ENCODE results near the gene ROR1.
"Not testable (repeated sequence)": the region's sequence is repeated elsewhere in the genome, so short reads cannot be mapped to it uniquely, and the experiment has no call there.

Gene ROR1

DNA sequence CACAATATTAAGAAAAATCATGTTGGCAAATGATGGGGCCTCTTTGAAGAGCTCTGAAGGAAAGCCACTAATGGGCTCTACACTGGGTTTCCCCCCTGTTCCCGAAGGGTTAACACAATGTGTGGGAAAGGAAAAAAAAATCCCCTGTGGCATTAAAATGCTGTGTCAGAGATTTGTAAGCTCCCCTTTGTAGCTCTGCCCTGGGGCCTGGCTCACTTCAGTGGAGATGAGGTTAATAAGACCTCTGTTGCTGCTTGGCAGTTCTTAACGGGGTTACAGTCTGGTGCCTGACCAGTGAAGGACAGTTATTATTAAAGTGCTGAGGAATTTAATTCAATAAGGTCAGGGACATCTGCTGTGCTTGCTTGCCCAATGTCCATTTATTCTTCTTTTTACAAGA is 299.9 kb downstream of the ROR1 start:
- DNase-seq, result no peak

DNA sequence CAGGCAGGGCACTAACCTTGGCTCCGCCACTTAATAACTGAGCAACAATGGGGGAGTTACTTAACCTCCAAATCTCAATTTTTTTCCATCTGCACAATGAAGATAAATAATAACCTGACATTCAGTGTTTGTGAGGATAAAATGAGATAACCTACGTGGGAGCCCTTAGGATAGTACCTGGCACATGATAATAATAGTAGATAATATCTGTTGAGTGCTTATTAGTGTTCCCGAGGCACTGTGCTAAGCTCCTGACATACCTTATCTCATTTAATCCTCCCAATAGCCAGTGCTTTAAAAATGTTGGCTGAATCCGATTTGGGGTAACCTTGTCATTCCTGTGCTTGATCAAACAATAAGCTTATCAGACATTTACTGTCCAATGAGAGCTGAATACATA is 300.9 kb downstream of the ROR1 start:
- DNase-seq, result no peak

DNA sequence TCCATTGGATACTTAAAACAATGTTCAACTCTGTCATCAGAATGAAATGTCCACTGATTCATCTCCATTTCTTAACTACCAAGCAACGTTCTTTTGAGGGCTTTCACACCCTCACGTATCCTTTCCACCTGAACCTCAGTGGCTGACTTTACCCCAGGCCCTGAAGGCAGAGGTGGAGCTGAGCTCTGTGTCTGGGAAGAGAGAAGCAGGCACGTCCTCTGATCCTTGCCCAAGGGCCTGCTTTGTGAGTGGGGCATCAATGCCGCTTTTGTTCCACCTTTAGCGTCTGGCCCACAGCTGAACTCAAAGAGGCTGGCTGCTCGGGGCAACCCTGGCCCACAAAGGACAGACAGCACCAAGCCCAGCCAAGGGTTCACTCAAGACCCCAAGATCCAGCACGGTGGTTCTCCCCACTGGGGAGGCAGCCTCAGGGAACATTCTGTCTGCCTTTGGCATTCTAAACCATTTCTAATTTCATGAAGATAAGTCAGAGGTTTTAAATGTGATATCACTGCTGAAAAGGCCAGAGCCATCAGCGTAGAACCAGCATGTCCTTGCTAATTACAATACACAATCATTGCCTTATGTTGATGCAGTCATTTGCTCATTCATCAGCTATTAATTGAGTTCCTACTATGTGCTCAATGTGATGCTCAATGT is 303.6 kb downstream of the ROR1 start:
- DNase-seq, result no peak

DNA sequence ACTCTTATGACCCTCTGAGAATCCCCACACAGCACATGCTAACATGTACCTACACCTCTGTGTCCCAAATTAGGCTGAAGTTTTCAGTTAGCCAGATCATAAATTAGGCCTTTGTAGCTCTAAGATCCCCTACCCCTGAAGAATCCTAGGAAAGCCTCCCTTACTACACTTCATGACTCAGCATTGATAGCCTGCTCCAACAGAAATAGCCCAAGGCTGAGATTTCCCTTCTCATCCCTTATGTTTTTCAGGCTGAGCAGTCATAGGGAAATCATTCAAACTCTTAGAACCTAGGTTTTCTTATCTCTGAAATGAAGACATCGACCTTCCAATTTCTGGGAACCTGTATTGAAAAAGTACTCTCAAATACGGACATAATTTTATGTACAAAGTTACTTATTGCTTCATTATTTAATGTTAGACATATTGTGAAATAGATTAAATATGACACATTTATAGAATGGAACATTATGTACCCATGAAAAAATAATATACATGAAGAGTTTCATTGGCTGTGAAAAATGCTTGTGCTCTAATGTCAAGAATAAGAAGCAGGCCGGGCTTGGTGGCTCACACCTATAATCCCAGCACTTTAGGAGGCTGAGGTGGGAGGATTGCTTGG is 307.2 kb downstream of the ROR1 start:
- DNase-seq, result no peak

DNA sequence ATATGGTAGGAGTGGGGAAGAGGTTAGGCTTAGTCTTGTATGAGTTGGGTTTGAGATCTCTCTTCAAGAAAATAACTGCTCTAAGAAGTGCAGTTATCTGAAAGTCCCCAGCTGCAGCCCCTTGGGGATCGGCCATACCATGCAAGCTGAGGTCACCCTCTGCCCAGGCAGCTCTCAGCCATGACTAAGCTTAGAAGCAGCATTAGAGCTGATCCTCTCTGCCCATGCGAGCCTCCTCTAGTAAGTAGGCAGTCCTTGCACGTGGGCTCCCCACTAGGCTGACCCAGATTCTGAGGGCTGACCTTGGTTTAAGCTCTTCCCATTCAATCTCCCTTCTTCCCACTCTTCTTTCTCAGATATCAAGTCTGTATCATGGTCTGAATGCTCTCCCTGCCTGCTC is 308.6 kb downstream of the ROR1 start:
- DNase-seq, result no peak

DNA sequence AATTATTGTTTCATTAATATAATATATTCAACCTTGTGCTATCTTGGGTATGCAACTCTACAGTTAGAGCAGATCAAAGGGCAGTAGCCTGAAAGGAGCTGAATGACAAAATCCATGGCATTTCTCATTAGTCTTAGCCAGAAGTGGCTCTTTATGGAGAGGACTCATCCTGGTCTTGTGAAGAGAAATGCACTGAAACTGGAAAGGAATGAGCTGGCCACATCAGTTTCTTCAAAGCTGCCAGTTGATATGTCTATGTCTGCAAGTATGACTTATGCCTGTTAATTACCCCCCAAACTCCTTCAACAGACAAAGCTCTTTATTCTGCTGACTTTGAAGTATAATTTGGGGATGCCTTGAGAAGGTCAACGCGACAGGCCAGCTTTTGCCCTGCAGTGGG is 310.6 kb downstream of the ROR1 start:
- no peak for DNase-seq

DNA sequence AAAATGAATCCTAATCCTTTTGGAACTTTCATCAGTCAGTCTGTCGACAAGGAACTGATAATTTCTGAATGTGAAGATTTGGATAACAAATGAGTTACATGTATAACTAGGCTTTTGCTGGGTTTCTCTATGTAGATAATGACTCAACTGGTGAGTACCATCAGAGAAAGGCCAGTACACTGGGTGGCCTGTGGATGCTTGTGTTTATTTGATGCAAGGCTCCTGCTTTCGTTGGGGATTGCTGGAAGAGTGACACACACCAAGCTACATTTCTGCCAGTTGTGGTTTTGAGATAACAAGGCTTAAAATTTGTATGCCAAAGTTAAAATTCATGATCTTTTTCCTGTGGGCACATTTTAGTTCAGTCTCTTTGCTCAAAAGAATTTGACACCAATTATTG is 314.0 kb downstream of the ROR1 start:
- DNase-seq, result no peak

DNA sequence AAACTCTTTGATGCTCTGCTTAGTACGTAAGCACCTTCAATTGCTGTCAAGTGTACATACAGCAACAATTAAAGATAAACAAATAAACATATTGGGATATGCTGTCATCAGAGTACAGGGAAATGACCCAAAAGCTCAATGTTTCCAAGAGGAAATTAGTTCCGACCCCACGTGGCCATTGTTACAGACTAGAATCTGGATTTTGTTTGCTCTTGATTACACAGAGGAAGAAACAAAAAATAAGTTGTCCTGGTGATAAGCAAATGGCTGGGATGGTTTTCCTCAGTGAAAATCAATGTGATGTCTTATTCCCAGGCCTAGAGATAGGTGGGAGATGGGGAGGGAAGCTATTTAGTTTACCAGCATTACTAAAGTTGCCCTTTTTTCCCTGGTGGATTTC is 316.6 kb downstream of the ROR1 start:
- no peak for DNase-seq

DNA sequence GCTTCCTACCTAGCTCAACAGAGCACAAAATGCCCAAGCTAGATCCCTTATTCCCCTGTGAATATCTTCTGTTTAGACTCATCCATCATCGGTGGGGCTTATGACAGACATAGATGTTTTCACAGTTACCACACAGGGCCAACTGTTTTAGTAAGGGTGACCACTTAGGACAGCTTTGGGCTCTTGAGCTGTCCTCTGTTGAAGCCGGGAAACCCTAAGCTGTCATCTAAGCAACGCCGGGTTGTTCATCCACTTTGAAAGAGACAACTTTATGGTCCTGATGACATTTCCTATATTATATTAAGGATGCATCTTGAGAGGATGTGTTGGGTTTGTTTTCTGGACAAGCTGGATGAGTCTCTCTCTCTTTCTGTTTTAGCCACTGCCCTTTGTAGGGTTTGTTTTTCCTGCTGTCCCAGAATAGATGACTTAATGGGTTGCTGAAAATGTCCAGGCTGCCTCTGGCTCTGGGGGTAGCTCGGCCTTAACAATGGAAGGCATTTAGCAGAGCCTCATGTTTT is 319.1 kb downstream of the ROR1 start:
- DNase-seq, result no peak

DNA sequence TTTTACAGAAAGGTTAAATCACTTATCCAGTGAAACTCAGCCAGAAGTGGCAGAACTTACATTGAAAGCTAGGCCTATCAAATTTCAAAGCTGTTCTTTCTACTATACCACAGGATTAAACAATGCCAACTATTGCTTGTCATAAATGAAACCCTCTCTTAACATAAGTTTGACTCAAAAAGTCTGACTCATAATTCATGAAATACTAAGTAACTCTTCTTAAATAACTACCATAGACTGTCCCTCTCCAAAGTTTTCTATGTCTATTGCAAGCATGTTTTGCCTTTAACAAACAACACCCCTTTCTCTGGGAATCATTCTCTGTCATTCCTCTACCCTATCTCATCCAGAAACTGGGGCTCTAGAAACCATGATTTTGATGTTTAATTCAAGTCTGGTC is 320.1 kb downstream of the ROR1 start:
- no peak for DNase-seq

DNA sequence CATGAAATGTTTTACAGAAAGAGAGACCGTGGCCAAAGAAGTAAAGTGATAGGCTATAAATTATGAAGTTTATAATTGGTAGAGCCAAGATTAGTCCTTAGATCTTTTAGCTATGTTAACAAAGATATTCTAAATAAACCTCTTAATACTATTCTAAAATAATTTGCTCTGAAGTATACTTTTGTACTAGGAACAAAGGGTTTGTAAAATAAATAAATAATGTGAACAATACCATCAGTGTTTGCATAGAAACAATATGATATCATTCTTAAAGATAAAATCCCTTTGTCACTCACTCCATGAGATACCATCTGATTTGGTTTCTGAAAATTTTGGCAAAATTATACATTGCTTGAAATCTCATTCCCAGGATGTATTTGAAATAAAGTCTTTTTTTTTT is 322.0 kb downstream of the ROR1 start:
- no peak for DNase-seq

DNA sequence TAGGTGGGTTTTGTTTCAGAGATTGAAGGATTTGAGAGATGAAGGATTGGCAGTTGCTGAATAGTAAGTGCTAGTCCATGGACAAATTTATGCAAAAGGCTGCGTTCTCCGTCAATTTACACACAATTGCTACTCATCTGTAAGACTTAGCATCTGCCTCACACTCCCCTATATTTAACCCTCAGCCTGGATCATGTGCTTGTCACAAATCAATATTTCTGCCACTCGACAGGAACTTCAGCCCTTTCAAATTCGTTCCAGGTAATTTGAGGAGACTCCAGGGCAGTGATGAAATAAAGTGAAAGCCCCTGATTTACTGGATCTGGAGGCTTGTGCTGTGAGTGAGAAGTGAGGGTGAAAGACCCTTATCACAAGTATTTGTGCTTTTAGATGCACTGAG is 324.0 kb downstream of the ROR1 start:
- no peak for DNase-seq

DNA sequence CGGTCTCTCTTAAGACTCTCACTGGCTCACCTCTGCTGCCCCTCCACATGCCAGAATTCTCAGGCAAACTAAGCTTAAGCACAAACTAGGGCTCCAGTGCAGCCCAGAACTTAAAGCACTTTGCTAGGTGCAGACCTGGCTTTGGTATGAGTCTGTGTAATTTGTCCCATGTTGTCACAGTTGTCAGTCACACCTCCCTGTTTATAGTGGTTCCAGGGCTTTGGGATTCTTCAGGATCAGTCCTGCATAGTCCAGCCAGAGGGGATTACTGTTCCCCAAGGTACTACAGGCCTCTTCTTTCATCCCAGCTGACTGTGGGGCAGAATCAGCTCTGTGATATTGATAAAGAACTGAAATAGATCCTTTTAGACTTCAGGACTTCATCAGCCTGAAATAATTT is 324.6 kb downstream of the ROR1 start:
- DNase-seq, result no peak

DNA sequence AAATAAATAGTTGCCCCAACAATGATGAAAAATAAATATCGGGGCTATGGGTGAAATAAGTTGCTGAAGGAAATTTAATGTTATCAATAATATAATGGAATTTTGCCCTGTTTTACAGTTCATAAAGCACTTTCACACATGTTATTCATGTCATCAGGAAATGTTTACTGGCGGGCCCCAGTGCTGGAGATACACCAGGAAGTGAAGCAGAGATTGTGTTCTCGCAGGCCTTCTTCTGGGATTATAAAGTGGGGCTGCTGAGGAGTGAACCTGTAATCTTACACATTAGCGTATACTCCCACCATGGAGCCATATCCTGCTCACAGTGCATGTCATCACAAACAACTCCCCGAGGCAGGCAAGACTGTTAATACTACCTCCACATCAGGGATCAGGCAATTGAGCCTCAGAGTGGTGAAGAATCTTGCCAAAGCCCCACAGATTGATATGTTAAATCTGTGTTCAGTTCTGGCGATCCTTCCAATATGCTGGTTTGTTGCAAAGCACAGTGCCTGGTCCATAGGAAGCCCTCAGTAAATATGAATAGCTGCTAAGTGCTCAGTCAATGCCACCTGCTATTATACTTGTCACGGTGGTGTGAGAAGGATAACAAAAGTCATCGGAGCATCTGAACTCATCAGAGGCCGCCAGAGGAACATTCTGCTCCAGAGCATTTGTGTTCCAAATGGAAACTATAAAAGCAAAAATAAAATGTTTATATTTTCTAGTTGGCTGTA is 325.2 kb downstream of the ROR1 start:
- no peak for DNase-seq

DNA sequence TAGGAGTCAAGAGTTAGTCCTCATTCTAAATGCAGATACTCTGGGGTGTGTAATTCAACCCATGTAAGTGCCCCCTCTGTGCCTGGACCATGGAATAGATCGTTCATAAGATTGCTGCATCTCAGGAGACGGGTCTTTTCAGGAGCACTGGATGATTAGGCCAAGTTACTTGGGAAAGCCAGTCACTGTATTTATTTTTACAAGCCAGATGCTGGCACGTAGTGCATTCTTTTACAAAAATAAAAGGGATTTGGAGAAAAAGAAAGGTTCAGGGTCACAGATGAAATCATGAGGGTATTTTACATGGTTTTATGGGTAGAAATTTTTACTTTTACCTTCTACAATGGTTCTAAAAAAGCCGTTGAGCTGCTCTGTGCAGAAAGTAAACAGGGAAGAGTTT is 327.0 kb downstream of the ROR1 start:
- no peak for DNase-seq

DNA sequence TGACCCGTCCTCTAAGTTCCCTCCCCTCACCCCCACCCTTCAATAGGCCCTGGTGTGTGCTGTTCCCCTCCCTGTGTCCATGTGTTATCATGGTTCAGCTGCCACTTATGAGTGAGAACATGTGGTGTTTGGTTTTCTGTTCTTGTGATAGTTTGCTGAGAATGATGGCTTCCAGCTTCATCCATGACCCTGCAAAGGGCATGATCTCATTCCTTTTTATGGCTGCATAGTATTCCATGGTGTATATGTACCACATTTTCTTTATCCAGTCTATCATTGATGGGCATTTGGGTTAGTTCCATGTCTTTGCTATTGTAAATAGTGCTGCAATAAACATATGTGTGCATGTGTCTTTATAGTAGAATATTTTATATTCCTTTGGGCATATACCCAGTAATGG is 330.8 kb downstream of the ROR1 start:
- not testable (repeated sequence) for DNase-seq

DNA sequence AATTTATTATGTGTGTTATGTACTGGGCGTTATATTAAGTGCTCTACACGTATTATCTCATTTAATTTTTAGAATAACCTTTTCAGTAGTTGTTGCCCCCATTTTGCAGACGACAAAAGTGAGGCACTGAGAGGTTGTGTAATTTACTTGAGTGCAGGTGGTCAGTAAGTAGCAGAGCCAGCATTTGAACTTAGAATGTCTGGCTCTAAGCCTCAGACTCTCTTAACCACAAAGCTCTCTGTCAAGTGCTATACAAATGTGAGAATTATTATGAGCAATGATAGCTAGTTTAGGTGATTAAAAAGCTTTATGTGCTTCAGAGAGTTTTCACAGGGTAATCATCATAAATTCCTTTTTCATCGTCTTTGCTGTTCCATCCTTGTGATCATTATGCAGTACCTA is 333.3 kb downstream of the ROR1 start:
- no peak for DNase-seq

DNA sequence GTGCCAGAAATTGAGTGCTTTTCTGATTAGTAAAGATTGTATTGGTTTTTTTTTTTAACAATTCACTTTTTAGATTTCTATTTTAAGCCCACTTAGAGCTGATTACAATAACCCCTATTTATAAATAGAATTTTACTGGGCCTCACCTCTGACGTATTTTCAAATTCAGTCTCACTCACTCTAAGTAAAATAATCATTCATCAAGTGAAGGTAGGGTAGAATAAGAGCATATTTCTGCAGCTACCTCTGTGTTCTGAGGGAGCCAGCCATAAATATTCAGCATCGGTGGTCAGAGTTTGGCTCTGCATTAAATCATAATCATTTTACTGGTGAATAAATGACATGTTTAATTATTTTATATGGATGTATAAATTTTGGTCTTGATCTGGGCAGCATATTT is 333.8 kb downstream of the ROR1 start:
- no peak for DNase-seq

DNA sequence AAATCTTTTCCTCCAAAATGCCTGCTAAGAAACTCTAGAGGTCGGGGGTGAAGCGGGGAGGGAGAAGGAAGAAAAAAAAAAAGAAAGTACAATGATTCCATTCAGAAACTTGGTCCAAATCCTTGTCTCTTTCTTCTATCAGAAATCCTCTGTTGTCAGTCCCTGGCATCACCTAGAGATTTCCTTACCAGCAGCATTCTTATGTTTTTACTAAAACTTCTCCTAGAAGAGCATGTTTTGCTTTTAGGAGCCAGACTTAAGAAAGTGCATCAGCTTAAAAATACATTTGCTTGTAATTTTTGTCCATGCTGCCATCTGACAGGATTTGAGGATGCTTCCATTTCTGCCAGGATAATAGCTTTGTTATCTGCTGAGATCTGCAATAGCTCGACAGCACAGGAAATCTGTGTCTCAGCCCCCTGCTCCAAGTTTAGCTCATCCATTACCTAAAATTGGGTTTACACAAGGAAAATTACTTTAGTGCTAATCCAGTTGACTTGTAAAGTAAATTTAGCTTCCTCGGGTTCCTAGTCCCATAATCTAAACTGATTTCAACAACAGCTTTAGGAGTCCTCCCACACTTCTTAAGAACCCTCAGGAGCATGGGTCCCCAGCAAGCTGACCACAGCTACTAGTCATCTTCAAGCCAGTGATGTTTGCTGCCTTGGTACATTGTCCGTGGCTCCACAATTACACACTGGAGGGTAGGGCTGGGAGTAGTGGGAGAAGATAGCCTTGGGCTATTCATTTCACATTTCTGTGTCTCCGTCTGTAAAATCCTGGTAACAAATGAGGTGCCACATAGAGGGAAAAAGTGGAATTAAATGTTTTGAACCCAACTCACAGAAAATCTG is 337.3 kb downstream of the ROR1 start:
- DNase-seq, result no peak

DNA sequence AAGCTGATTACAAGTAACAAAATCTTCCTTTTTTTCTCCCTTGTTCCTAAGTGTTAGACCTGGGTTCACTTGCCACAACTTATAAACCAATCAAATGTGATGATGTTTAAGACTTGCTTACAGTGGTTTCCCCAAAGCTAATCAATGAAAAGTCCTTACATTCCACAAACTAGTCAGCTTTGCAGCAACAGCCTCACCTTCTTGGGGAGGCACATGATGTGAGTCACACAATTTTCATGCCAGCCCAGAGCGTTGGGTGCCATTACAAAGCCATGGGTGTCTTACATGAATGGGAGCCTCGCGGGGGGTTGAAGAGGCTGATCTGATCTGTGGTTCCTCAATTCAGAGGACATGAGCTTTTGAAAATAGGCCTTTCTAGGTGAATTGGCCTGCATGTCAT is 338.0 kb downstream of the ROR1 start:
- DNase-seq, result no peak

DNA sequence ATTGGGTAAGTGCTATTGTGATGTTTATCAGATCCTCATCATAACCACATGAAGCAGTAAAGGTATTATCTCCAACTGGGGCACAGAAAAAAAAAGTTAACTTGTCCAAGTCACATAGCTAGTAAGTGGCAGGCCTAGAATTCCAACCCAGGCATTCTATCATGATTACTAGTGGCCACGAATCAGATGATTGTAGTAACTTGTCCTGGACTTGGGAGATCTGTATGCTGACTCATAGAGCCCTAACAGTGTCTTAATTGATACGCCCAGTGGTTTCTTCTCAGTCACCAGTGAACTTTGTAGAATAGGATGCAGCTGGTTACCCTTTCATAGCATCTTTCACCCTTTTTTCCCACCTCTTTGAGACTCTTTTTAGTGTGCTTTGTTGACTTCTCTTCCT is 338.5 kb downstream of the ROR1 start:
- no peak for DNase-seq

DNA sequence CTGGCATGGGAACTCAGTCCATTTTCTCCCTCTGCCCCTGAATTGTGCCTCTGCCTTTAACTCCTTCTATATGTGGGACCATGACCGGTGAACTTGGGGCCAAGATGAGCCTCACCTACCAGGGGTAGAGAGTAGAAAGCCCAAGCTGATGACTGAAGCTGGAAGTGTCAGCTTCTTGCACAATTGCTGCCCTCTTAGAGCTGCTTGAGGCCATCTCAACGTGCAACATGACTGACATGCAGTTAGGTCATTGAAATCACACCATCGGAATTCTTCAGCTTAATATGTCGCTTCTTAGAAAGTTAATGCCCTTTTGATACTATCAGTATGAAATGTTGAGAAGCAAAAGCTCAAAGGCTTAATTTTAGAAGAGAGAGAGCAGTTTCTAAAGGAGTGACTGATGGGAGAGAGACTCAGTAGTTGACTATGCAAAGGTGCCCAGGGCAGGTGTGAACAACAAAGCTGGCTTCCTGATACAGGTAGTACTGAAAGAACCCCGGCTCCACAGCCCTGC is 340.3 kb downstream of the ROR1 start:
- DNase-seq, result no peak

DNA sequence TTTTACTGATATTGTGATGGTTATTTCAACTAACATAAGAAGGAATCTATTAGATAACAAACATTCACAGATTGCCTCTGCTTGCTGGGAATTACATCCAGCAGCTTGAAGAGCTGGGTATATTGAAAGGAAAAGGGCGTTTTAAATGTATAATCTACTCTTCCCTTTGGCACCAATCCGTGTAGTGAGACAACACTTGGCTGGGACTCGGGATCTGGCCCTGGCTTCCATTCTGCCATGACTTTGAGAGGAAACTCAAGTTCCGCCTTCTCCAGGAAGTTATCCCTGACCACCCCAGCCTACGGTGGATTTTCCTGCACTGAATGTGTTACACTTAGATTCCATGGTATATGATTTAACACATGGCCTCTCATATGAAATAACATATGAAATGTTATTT is 342.7 kb downstream of the ROR1 start:
- DNase-seq, result no peak

Measured in activated effector memory CD4-positive, alpha-beta T cell treated with anti-CD3 and anti-CD28 coated beads, Interleukin-2, amount 50 U/mL, for 16 hours (primary cell).